IMR-90 (cell line): Measurements from ENCODE around the gene ZDHHC21.

ENCODE experiments used
- BHLHE40 ChIP-seq: fragments of 150-350 bp; IDR thresholded peaks from 2 replicates; pipeline ENCODE4 v1.6.1; 2016; ENCODE audit warnings: mild to moderate bottlenecking, low read depth, low read length
- CEBPB ChIP-seq: IDR thresholded peaks from 2 replicates; pipeline ENCODE4 v1.6.1; 2012; ENCODE audit warnings: low read depth, low read length, improper control_type of control experiment
- MAZ ChIP-seq: IDR thresholded peaks from 2 replicates; pipeline ENCODE4 v1.6.1; 2012; ENCODE audit warnings: low read depth, mild to moderate bottlenecking, low read length, improper control_type of control experiment, moderate library complexity, borderline replicate concordance
- MXI1 ChIP-seq: IDR thresholded peaks from 2 replicates; pipeline ENCODE4 v1.6.1; 2012; ENCODE audit warnings: low read depth, mild to moderate bottlenecking, low read length, moderate library complexity, borderline replicate concordance
- POLR2A ChIP-seq: IDR thresholded peaks from 2 replicates; pipeline ENCODE4 v1.6.1; 2012; ENCODE audit warnings: mild to moderate bottlenecking, low read depth, low read length
- RFX5 ChIP-seq: IDR thresholded peaks from 2 replicates; pipeline ENCODE4 v1.8.0; 2012; ENCODE audit warnings: low read depth, mild to moderate bottlenecking, low read length, moderate library complexity
- TF ChIP-seq, protein P1 (sequence below): conservative IDR thresholded peaks from 2 replicates; pipeline ENCODE4 v1.5.1; 2012; ENCODE audit warnings: mild to moderate bottlenecking, low read depth, low read length, improper control_type of control experiment

DNA sequence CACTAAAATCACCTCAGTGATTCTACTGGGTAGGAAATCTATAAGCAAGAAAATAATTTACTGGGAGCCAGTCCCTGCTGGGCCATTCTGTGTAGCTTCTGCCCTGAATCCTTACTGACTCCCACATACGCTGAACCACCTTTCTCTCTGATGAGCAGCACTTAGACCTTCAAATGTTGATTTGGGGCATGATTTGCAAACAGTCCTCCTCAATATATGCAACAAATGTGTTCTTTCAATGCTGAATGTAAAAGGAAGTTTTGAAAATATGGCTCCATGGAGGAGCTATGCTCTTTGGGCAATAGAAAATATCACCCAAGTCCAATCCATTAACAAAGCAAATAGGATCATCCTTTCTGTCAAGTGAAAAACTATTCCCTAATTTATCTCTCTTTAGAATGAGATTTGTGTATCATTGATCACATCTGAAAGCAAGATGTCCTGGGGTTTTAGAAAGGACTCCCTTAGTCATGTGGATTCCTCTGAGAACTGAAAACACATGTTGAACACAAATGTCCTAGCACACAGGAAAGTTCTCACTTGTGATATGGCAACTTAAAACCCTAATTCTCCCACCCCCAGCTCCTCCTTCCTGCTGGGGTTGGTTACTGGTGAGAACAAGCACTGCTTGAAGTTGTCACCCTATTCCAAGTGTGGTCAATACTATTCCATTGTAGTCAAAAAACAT lies 38.2 kb upstream of the ZDHHC21 start:
- TF ChIP-seq, protein P1, sequence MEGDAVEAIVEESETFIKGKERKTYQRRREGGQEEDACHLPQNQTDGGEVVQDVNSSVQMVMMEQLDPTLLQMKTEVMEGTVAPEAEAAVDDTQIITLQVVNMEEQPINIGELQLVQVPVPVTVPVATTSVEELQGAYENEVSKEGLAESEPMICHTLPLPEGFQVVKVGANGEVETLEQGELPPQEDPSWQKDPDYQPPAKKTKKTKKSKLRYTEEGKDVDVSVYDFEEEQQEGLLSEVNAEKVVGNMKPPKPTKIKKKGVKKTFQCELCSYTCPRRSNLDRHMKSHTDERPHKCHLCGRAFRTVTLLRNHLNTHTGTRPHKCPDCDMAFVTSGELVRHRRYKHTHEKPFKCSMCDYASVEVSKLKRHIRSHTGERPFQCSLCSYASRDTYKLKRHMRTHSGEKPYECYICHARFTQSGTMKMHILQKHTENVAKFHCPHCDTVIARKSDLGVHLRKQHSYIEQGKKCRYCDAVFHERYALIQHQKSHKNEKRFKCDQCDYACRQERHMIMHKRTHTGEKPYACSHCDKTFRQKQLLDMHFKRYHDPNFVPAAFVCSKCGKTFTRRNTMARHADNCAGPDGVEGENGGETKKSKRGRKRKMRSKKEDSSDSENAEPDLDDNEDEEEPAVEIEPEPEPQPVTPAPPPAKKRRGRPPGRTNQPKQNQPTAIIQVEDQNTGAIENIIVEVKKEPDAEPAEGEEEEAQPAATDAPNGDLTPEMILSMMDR: no peak
- TF ChIP-seq RFX5: no peak
- no peak for TF ChIP-seq POLR2A
- TF ChIP-seq MAZ: no peak
- no peak for TF ChIP-seq MXI1
- no peak for TF ChIP-seq CEBPB
- TF ChIP-seq BHLHE40: no peak
